Right atrium auricular region (tissue), 2 donors: ENCODE results near the gene SCGN. TPM values are rescaled to one million over a fixed set of nuclear protein-coding genes. Genes with fewer than 3 reads are reported as not detected.

Source experiments
- DNase-seq: peaks from one replicate; pipeline ENCODE4 v3.0.0-alpha.2; 2019; ENCODE audit warnings: low spot score
- H3K27ac ChIP-seq, 2 donors: fragments of 200-600 bp; sonication (generic); 1 replicate in 1 of 2; 2 replicates in 1 of 2; pipeline ENCODE4 v1.5.1; 2016 to 2019
- H3K27me3 ChIP-seq, 2 donors: fragments of 200-600 bp; sonication (generic); one replicate each; pipeline versions ENCODE4 v1.5.1 to v1.6.0; 2017 to 2019
- H3K36me3 ChIP-seq: fragments of 200-600 bp; sonication (generic); one replicate; pipeline ENCODE4 v1.5.1; 2016
- H3K4me1 ChIP-seq, 2 donors: fragments of 200-600 bp; sonication (generic); one replicate each; pipeline versions ENCODE4 v1.5.1 to v1.6.0; 2017 to 2019
- H3K4me3 ChIP-seq, 2 donors: fragments of 200-600 bp; sonication (generic); 1 replicate in 1 of 2; 2 replicates in 1 of 2; pipeline ENCODE4 v1.5.1; 2017 to 2019; ENCODE audit warnings: mild to moderate bottlenecking in 1 of 2, moderate library complexity in 1 of 2
- H3K9me3 ChIP-seq, 2 donors: fragments of 200-600 bp; sonication (generic); one replicate each; pipeline ENCODE4 v1.5.1; 2019
- total RNA-seq, 2 donors: library from RNA; depleted of rRNA; stranded (reverse); fragments of >200 nt; gene quantifications; one replicate each; pipeline ENCODE4 v1.1.0, GENCODE V29; 2016
- TF ChIP-seq, protein P1 (sequence below), 2 donors: fragments of 200-600 bp; sonication (generic); IDR thresholded peaks; one replicate each; pipeline ENCODE4 v1.5.1; 2019; ENCODE audit warnings: antibody characterized with exemption in 2 of 2

Gene SCGN
- total RNA-seq, 2 donors from 2014 or later: 14.1 to 19.7 TPM

GRCh38 chr6:25623065-25623464, 28.9 kb upstream of the SCGN start:
- H3K9me3 ChIP-seq: no peaks in the 10 kb centered on the region
- no peak for DNase-seq
- H3K4me1 ChIP-seq: no peaks in the 10 kb centered on the region
- peaks cover 7% of the 10 kb centered on the region for H3K36me3 ChIP-seq
- H3K27me3 ChIP-seq: no peaks in the 10 kb centered on the region
- no peak overlapping the region for H3K27ac ChIP-seq
- TF ChIP-seq, protein P1, sequence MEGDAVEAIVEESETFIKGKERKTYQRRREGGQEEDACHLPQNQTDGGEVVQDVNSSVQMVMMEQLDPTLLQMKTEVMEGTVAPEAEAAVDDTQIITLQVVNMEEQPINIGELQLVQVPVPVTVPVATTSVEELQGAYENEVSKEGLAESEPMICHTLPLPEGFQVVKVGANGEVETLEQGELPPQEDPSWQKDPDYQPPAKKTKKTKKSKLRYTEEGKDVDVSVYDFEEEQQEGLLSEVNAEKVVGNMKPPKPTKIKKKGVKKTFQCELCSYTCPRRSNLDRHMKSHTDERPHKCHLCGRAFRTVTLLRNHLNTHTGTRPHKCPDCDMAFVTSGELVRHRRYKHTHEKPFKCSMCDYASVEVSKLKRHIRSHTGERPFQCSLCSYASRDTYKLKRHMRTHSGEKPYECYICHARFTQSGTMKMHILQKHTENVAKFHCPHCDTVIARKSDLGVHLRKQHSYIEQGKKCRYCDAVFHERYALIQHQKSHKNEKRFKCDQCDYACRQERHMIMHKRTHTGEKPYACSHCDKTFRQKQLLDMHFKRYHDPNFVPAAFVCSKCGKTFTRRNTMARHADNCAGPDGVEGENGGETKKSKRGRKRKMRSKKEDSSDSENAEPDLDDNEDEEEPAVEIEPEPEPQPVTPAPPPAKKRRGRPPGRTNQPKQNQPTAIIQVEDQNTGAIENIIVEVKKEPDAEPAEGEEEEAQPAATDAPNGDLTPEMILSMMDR (IDR thresholded peaks at IDR 0.05): no peak
- no peak overlapping the region for H3K4me3 ChIP-seq

- Histone ChIP-seq H3K9me3 (no peaks in the 10 kb centered on the region), H3K4me3 (no peak overlapping the region), H3K36me3 (peaks cover 7% of the 10 kb centered on the region), H3K27ac (no peak overlapping the region), H3K27me3 (no peaks in the 10 kb centered on the region), H3K4me1 (no peaks in the 10 kb centered on the region)
- DNase-seq: no peak
- TF ChIP-seq, protein P1 (IDR thresholded peaks at IDR 0.05): no peak
Observed at GRCh38 chr6:25623879-25624278, 28.1 kb upstream of the SCGN start.

DNA sequence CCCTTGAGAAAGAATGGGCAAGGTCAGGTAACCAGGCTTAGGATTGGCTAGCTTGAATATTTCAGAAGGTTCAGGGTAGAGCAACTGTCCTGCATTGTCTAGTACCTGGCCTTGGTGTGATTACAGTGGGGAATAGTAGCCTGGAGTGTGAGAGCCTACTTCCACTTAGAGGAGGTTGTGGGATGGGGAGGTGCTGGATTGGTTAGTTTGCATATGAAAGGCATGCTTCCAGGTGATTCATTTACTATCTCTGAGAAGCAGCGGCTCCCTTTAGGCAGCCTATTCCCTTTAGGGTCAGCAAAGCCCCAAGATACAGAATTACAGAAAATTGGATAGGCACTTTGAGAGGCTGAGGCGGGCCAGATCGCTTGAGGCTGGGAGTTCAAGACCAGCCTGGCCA, 25.0 kb upstream of the SCGN start:
- no peaks in the 10 kb centered on the region for H3K36me3 ChIP-seq
- DNase-seq: no peak
- H3K27me3 ChIP-seq: no peaks in the 10 kb centered on the region
- no peaks in the 10 kb centered on the region for H3K4me1 ChIP-seq
- H3K27ac ChIP-seq: no peak overlapping the region
- H3K9me3 ChIP-seq: no peaks in the 10 kb centered on the region
- no peak overlapping the region for H3K4me3 ChIP-seq
- TF ChIP-seq, protein P1 (IDR thresholded peaks at IDR 0.05): no peak

DNA sequence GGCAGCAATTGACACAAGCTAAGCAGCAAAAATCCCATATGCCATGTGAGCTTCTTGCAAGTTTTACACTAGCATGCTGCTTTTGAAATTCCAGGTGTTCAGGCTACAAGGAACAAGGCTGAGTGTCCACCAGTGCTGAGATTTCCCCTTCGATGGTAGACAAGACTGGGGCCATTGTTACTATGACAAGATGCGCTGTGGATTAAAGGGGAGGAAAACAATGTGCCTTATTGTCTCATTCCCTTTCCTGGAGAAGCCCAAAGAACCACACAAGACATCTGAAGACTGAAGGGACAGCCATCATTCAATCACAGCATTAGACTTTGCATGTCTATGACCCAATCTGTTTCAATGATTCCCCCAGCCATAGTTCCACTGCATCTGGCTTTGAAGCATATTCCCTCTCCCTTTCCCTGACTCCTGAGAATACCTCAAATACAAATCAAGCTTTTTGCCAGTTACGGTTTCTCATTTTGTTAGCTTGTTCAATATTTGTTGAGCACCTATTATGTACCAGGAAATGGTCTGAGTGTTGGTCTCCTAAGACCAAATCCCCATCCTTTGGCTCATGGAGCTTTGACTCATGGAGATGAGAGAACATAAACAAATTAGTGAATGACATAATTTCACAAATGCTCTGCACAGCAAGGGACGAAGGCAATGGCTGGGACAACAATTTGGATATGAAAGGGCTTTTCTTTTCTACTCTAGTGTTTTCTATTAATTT, 23.4 kb upstream of the SCGN start:
- TF ChIP-seq, protein P1 (IDR thresholded peaks at IDR 0.05): no peak
- Histone ChIP-seq H3K4me3 (no peak overlapping the region), H3K4me1 (no peaks in the 10 kb centered on the region), H3K36me3 (no peaks in the 10 kb centered on the region), H3K9me3 (no peaks in the 10 kb centered on the region), H3K27ac (no peak overlapping the region), H3K27me3 (no peaks in the 10 kb centered on the region)
- DNase-seq: no peak

DNA sequence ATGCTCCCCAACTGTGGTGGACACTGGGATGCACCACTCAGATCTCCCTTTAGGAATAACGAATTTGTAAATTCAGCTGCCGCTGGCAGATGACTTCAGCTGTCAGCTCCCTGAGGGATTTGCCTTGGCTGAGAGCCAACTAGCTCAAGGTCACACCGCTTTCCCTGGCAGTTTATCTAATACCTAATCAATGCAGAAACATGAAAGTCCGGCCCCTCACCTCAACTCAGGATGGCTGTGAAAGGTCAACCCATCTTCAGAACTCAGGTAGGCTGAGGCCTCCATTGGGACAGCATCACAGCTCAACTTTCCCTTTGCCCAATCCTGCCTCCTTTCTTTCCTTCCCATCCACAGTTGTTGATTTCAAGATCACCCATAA, 22.8 kb upstream of the SCGN start:
- no peaks in the 10 kb centered on the region for H3K36me3 ChIP-seq
- no peak overlapping the region for H3K27ac ChIP-seq
- no peak for DNase-seq
- H3K9me3 ChIP-seq: no peaks in the 10 kb centered on the region
- no peak overlapping the region for H3K4me3 ChIP-seq
- H3K27me3 ChIP-seq: no peaks in the 10 kb centered on the region
- TF ChIP-seq, protein P1 (IDR thresholded peaks at IDR 0.05): no peak
- H3K4me1 ChIP-seq: no peaks in the 10 kb centered on the region
